GM19463 (cell line): ENCODE data around the gene RALY.

Experiments
- ATAC-seq: cut with Tn5 transposase; IDR thresholded peaks from one replicate; pipeline ENCODE4 v1.9.1; 2021; ENCODE audit warnings: mild to moderate bottlenecking, moderate library complexity; ENCODE audit not compliant: unreplicated experiment

Gene RALY

DNA sequence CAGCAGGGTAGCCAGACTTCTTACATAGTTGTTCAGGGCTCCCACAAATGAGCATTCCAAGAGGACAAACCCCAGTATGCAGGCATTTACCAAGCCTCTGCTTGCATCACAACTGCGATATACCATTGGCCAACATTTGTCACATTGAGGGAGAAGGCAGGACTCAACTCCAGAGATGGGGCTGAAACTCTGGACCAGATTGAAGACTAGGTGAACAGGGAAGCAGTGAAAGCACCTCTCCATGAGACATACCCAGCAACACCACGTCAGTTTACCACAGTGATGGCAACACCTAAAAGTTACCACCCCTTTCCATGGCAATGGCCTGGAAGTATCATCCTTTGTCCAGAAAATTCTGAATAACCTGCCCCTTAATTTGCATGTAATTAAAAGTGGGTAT, 7.9 kb upstream of the RALY start:
- no peak for ATAC-seq

- ATAC-seq: no peak
Observed at GRCh38 chr20:33986560-33987216, 7.0 kb upstream of the RALY start.

GRCh38 chr20:33990075-33990474, 3.6 kb upstream of the RALY start:
- no peak for ATAC-seq

GRCh38 chr20:33991502-33991901, 2.2 kb upstream of the RALY start:
- ATAC-seq: no peak

DNA sequence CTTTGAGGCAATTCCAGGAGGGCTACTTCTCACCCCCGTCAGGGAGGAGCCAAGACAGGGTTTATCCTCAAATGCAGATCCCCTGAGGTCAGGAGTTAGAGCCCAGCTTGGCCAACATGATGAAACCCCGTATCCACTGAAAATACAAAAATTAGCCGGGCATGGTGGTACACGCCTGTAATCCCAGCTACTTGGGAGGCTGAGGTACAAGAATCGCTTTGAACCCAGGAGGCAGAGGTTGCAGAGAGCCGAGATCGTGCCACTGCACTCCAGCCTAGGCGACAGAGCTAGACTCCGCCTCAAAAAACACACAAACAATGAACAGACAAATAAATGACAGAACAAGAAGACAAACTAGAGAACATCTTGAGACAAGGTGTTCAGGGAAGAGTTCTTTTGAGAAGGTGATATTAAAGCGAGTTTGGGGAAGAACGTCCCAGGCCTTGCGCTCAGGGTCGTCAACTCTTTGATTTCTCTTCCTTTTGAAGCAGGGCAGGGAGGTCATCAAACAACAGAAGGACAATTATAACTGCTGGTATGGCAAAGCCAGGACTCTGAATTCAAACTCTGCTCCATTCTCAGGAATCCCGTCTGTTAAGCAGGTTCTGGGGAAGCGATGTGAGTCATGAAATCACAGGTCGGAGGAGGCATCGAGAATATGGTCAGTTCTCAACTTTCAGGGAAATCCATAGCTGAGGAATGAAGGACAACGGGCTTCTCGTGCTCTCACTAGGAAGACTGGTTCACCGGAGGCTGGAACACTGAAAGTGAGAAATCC, 1.4 kb upstream of the RALY start:
- ATAC-seq: no peak

DNA sequence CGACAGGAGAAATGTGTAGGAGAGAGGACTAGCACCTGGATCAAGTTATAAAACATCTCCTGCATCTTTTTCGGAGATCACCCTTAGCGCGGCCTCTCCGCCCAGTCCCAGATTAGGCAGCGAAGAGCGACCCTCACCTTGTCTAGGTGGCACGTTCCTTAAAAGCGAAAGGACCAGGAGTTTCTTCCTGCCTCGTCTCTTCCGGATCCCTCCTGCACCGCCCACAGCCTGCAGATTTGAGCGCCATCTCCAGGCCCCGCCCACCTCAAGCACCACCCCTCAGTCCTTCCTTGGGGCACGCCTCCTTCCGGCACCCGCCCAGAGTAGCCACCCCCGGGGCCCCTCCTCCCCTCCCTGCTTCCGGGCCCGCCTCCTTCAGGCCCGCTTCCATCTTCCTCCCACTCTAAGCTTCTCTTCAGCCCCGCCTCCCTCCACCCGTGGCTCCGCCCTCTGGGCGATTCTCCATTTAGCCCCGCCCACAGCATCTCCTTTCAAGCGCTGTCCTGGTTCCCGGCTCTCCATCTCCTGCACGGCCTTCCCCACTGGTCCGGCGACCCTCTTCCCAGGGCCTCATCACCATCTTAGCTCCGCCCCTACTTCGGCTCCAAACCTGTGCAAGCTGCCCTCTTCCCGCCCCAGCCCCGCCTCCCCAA, 662 bp upstream of the RALY start:
- peak; percentile 70 for ATAC-seq

GRCh38 chr20:33994222-33994913, 657 bp downstream of the RALY start:
- ATAC-seq: peak; percentile 35

DNA sequence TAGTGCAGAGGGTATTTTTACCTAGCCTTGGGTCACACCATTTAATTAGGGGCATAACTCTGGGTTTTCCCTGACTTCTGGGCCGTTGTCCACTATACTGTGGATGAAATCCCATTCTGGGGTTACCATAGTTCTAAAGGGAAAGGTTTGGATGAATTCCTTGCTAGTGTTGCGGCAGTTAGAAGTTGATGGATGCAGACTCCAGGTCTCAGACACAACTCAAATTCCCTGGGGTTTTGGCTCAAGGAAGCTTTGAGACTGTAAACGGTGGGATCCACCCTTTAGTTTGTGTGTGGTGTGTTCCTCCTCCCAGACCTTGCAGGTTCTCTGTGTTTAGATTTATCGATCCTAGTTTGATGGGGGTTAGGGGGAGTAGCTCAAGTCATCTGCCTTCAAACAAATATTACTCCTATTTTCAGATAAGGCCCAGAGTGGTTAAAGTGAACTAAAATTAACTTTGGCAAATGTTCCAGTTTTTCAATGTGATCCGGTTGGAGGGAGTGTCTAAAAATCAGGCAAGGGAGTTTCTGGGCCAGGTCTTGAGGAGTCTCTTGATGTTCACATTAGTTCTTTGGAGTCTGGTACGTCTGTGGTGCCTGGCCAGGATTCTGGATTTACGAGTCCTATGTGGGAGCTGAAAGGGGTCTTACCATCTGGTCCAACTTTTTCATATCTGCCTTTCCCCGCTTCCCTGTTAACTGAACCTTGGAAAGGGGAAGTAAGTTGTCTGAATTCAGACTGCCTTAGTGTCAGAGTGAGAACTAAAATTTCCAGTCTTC, 1.5 kb downstream of the RALY start:
- ATAC-seq: no peak

GRCh38 chr20:33999025-33999649, 5.4 kb downstream of the RALY start:
- ATAC-seq: no peak

GRCh38 chr20:34001378-34001777, 7.7 kb downstream of the RALY start:
- no peak for ATAC-seq

DNA sequence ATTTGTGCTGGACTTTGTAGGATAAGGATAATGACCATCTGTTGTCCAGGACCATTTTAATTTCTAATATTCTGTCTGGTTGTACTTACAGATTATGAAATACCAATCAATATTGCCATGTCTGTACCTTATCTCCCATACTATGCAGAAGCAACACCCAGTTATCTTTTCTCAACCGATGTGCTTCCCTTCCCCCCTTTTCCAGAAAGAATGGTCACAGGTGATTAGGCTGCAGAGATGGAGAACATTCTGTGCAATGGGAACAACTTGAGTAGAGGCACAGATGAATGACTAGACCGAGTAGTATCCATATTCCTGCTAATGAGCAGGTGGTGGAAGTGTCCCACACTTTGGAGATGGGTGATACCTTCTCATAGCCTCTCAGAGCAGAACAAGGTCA, 10.5 kb downstream of the RALY start:
- no peak for ATAC-seq

- no peak for ATAC-seq
Observed at GRCh38 chr20:34004790-34005457, 11.2 kb downstream of the RALY start.

- no peak for ATAC-seq
Observed at GRCh38 chr20:34006619-34007018, 12.9 kb downstream of the RALY start.

GRCh38 chr20:34008477-34008876, 14.8 kb downstream of the RALY start:
- ATAC-seq: no peak

- ATAC-seq: no peak
Observed at GRCh38 chr20:34010405-34010931, 16.8 kb downstream of the RALY start.

DNA sequence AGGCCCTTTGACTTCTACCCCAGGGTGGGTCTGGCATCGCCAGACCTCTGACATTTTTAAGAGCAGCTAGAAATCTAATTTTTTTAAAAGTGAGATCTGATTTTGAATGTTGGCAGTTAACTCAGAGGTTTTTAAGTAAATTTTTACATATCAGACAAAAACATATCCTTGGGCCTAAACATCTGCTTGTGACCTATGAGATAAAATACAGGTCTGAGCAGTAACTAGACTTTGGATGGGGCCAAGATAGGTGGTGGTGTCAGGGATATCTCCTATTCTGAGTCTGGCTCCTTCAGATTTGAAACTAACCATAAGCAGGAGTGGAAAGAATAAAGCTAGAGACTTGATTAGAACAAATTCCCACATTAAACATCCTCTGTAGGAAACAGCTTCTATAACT, 17.6 kb downstream of the RALY start:
- no peak for ATAC-seq

DNA sequence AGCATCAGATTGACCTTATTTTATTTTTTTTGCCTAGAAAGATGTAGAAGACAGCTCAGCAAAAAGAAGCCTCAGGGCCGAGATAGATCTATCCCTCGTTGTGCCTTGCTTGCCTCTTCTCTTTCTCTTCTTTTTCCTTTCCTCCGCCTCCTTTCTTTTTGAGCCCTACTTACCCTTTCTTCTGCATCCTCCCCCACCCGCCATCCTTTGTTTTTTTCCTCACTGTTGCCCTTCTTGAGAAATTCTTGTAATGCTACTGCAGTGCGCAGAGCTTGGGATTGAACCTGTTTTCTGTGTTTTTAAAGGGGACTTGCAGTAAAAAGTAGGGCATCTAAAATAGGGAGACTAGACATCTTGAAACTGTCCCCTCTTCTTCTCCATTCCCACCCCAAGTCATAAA, 18.6 kb downstream of the RALY start:
- no peak for ATAC-seq

DNA sequence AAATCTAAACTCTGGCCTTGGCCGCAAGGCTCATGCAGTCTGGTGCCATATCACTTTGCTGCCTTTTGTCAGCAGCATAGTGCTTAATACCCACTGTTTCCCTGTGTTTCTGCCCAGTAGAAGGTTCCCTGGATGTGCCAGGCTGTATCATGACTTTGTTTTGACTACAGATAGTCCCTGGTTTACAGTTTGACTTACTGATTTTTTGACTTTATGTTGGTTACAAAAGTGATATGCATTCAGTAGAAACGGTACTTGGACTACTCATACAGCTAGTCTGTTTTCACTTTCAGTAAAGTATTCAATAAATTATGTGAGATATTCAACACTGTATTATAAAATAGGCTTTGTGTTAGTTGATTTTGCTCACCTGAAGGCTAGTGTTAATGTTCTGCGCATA, 19.0 kb downstream of the RALY start:
- ATAC-seq: no peak

DNA sequence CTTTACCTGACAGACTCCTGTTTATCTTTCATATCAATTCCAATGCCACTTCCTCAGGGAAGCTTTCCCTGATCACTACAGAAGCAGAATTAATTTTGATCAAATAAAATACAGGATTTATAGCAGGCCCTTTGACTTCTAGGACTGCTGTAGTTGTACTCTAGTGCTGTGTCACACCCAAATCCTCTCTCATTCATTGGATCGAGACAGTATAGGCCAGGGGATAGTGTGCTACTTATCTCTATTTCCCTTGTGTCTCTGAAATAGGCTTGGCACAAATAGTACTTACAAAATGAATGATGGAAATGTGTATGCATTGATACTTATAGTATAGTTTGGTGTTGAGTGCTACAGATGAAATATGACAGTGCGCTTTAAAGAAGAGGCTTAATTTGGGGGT, 19.8 kb downstream of the RALY start:
- no peak for ATAC-seq

DNA sequence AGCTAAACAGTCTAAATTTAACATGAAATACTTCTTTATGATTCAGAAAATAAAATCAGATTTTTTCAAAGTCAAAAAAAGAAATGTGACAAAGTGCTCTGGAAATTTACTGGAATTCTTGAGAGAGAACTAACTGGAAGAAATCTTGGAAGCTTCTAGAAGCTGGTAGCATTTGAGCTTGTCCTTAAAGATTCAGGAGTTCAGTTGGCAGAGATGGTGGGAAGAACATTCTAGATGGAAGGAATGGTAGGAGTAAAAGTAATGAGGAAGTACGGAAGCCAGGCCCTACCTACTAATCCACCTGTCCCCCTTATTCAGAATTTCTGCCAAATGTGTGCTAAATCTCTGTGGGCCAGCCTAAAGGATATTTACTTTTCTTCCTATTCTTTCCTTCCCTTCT, 21.2 kb downstream of the RALY start:
- ATAC-seq: no peak
